Fibroblast of lung (primary cell): ENCODE results near the gene LYPD1. TPM values are rescaled to one million over a fixed set of nuclear protein-coding genes. Genes with fewer than 3 reads are reported as not detected.
A peak's percentile ranks its signal among the peaks of the same experiment; 100 is the strongest.

ENCODE experiments used
- DNase-seq, 2 donors: peaks; one replicate each; pipeline versions ENCODE4 v3.0.0 to v3.0.0-alpha.2; 2010; ENCODE audit warnings: low read depth in 2 of 2
- H2AFZ ChIP-seq: 2 replicates; pipeline ENCODE4 v1.5.1; 2012; ENCODE audit warnings: low read length, control low read depth, inconsistent platforms
- H3K27ac ChIP-seq: 2 replicates; pipeline ENCODE4 v1.5.1; 2011; ENCODE audit warnings: low read length, control low read depth; ENCODE audit not compliant: insufficient read depth
- H3K27me3 ChIP-seq: 2 replicates; pipeline ENCODE4 v1.5.1; 2011; ENCODE audit warnings: mild to moderate bottlenecking, low read length; ENCODE audit not compliant: control insufficient read depth, insufficient read depth
- H3K36me3 ChIP-seq: 2 replicates; pipeline ENCODE4 v1.5.1; 2011; ENCODE audit warnings: low read length; ENCODE audit not compliant: control insufficient read depth, insufficient read depth
- H3K4me1 ChIP-seq: 2 replicates; pipeline ENCODE4 v1.5.1; 2011; ENCODE audit warnings: low read length; ENCODE audit not compliant: control insufficient read depth, insufficient read depth; ENCODE audit errors: extremely low read depth
- H3K4me2 ChIP-seq: 2 replicates; pipeline ENCODE4 v1.5.1; 2011; ENCODE audit warnings: low read length, control low read depth; ENCODE audit not compliant: insufficient read depth; ENCODE audit errors: extremely low read depth
- H3K4me3 ChIP-seq, 4 experiments: fragments of 200-600 bp in 1 of 4; sonication (generic) in 1 of 4; replicated peaks in 1 of 4; 2 replicates each; pipeline ENCODE4 v1.5.1; 2011 to 2016; ENCODE audit warnings: low read length in 4 of 4, low read depth in 3 of 4, mild to moderate bottlenecking in 3 of 4, control low read depth in 2 of 4, inconsistent platforms in 1 of 4, mixed read lengths in 1 of 4; ENCODE audit not compliant: insufficient read depth in 1 of 4; ENCODE audit errors: control extremely low read depth in 1 of 4
- H3K79me2 ChIP-seq: 2 replicates; pipeline ENCODE4 v1.5.1; 2012; ENCODE audit warnings: mild to moderate bottlenecking, low read length, inconsistent platforms; ENCODE audit not compliant: control insufficient read depth, insufficient read depth
- H3K9ac ChIP-seq: 2 replicates; pipeline ENCODE4 v1.5.1; 2011; ENCODE audit warnings: mild to moderate bottlenecking, low read length, control low read depth; ENCODE audit not compliant: insufficient read depth
- H3K9me3 ChIP-seq: 2 replicates; pipeline ENCODE4 v1.5.1; 2012; ENCODE audit warnings: low read depth, low read length; ENCODE audit not compliant: control insufficient read depth, insufficient read depth
- H4K20me1 ChIP-seq: 2 replicates; pipeline ENCODE4 v1.5.1; 2011; ENCODE audit warnings: low read length; ENCODE audit not compliant: control insufficient read depth, insufficient read depth; ENCODE audit errors: extremely low read depth
- CTCF ChIP-seq, 2 donors: IDR thresholded peaks in 1 of 2; conservative IDR thresholded peaks in 1 of 2; 1 replicate in 1 of 2; 2 replicates in 1 of 2; pipeline ENCODE4 v1.5.1; 2011 to 2012; ENCODE audit warnings: low read length in 2 of 2, control low read depth in 1 of 2, inconsistent platforms in 1 of 2, low read depth in 1 of 2, mild to moderate bottlenecking in 1 of 2
- EZH2 ChIP-seq: IDR thresholded peaks from 2 replicates; pipeline ENCODE4 v1.5.1; 2012; ENCODE audit warnings: low read length, control low read depth, mild to moderate bottlenecking; ENCODE audit errors: missing control alignments
- polyA plus RNA-seq, 2 donors: library from polyadenylated mRNA; depleted of rRNA in 1 of 2; stranded (reverse) in 1 of 2; unstranded in 1 of 2; fragments of >200 nt; gene quantifications; 2 replicates each; pipeline ENCODE4 v1.2.1, GENCODE V29; 2011 to 2012; ENCODE audit warnings: missing spikeins in 1 of 2
- total RNA-seq: library from RNA; depleted of rRNA; stranded (reverse); fragments of >200 nt; gene quantifications from 2 replicates; pipeline ENCODE4 v1.2.1, GENCODE V29; 2014

Gene LYPD1
- total and polyA plus RNA-seq, 2 donors (not counting 1 experiment from before 2014, with no cell fraction given): 0.17 to 4.3 TPM

DNA sequence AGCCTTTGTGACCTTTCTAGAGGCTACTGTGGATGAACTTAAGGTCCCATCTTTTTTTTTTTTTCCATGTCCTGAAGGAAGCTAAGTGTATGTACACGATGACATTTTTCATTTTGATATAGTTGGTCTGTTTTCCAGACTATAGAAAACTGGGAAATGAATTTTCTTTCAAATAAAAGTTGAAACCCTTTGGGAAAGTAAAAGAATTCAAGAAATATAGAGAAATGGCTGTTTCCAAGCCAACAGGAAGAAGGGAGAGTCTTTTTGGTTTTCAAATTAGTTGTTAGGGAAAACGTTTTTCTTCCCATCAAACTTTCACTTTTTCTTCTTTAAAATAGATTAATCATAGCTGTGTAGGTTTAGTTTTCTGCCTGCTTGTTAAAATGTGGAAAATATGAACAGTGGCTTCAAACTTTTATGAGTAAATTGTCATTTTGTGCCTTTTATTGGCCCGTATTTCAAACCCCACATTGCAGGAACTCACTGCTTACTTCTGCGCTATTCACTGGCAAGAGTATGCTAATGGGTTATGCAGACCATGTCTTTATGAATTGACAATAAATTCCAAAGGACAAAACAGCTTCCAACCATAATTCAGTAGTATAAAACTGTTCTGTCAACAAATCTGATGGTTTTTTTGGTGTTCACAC lies 27.7 kb upstream of the LYPD1 start:
- H3K4me1 ChIP-seq: peaks cover 3% of the 10 kb centered on the region
- H3K4me2 ChIP-seq: no peak overlapping the region
- no peaks in the 10 kb centered on the region for H3K9me3 ChIP-seq
- H3K36me3 ChIP-seq: no peaks in the 10 kb centered on the region
- H3K4me3 ChIP-seq: no peak overlapping the region
- no peaks in the 10 kb centered on the region for H4K20me1 ChIP-seq
- TF ChIP-seq CTCF (conservative IDR thresholded peaks at IDR 0.05 in 1 of 2, IDR thresholded peaks at IDR 0.05 in 1 of 2; ENCODE audit: low read depth in 1 of 2, low read length in 2 of 2) (no peak), EZH2 (no peak)
- DNase-seq: no peak
- H3K27ac ChIP-seq: no peak overlapping the region
- no peak overlapping the region for H3K9ac ChIP-seq
- no peaks in the 10 kb centered on the region for H3K79me2 ChIP-seq
- H2AFZ ChIP-seq: no peak overlapping the region
- H3K27me3 ChIP-seq: no peaks in the 10 kb centered on the region

GRCh38 chr2:132692816-132693215 lies 22.8 kb upstream of the LYPD1 start:
- no peak overlapping the region for H3K27ac ChIP-seq
- TF ChIP-seq EZH2 (no peak), CTCF (conservative IDR thresholded peaks at IDR 0.05 in 1 of 2, IDR thresholded peaks at IDR 0.05 in 1 of 2; ENCODE audit: low read depth in 1 of 2, low read length in 2 of 2) (no peak)
- DNase-seq: peak; percentile 71 to 73

GRCh38 chr2:132691556-132691955 lies 21.6 kb upstream of the LYPD1 start:
- H3K9me3 ChIP-seq: no peaks in the 10 kb centered on the region
- H2AFZ ChIP-seq: no peak overlapping the region
- DNase-seq: peak in 1 of 2 donors; percentile 77
- no peak for TF ChIP-seq EZH2
- TF ChIP-seq CTCF (conservative IDR thresholded peaks at IDR 0.05 in 1 of 2, IDR thresholded peaks at IDR 0.05 in 1 of 2; ENCODE audit: low read depth in 1 of 2, low read length in 2 of 2): no peak
- H3K9ac ChIP-seq: no peak overlapping the region
- no peaks in the 10 kb centered on the region for H3K27me3 ChIP-seq
- H3K27ac ChIP-seq: no peak overlapping the region
- no peaks in the 10 kb centered on the region for H4K20me1 ChIP-seq
- no peak overlapping the region for H3K4me3 ChIP-seq
- H3K36me3 ChIP-seq: no peaks in the 10 kb centered on the region
- H3K79me2 ChIP-seq: no peaks in the 10 kb centered on the region
- H3K4me2 ChIP-seq: no peak overlapping the region
- H3K4me1 ChIP-seq: peaks cover 2% of the 10 kb centered on the region

More at GRCh38 chr2:132692816-132693215, 22.8 kb upstream of the LYPD1 start:
- H2AFZ ChIP-seq: no peak overlapping the region
- no peaks in the 10 kb centered on the region for H3K36me3 ChIP-seq
- no peak overlapping the region for H3K9ac ChIP-seq
- no peaks in the 10 kb centered on the region for H3K79me2 ChIP-seq
- no peaks in the 10 kb centered on the region for H4K20me1 ChIP-seq
- peaks cover 2% of the 10 kb centered on the region for H3K4me1 ChIP-seq
- no peaks in the 10 kb centered on the region for H3K27me3 ChIP-seq
- H3K4me2 ChIP-seq: no peak overlapping the region
- H3K9me3 ChIP-seq: no peaks in the 10 kb centered on the region
- no peak overlapping the region for H3K4me3 ChIP-seq
